ENCODE data around the gene INPP4A. TPM values are rescaled to one million over a fixed set of nuclear protein-coding genes. Genes with fewer than 3 reads are reported as not detected.

INPP4A gene
- polyA plus RNA-seq, 1 donor (not counting 4 experiments of a cell fraction or from before 2014, with no cell fraction given): 10.7 TPM

- Histone ChIP-seq H2AFZ (ENCODE audit: control insufficient read depth, low read length) (no peak overlapping the region), H3K36me3 (ENCODE audit: control insufficient read depth in 2 of 2, extremely low read depth in 1 of 2, insufficient read depth in 2 of 2, low read length in 2 of 2) (peaks cover 5 to 11% of the 10 kb centered on the region in 2 experiments), H3K4me1 (ENCODE audit: control insufficient read depth, extremely low read depth, insufficient read depth, low read length) (no peaks in the 10 kb centered on the region), H3K27ac (ENCODE audit: control insufficient read depth, insufficient read depth, low read length) (no peak overlapping the region), H3K4me2 (ENCODE audit: control insufficient read depth, extremely low read depth, insufficient read depth, low read depth, low read length) (no peak overlapping the region), H3K79me2 (ENCODE audit: control insufficient read depth, insufficient read depth, low read length) (no peaks in the 10 kb centered on the region), H4K20me1 (ENCODE audit: control insufficient read depth, extremely low read depth, insufficient read depth, low read length) (no peaks in the 10 kb centered on the region), H3K27me3 (ENCODE audit: control insufficient read depth, extremely low read depth, insufficient read depth, low read length) (no peaks in the 10 kb centered on the region), H3K9ac (ENCODE audit: control insufficient read depth, extremely low read depth, insufficient read depth, low read length) (no peak overlapping the region), H3K9me1 (ENCODE audit: control insufficient read depth, extremely low read depth, insufficient read depth, low read length) (no peaks in the 10 kb centered on the region), H3K9me3 (ENCODE audit: control insufficient read depth, low read depth, low read length) (no peaks in the 10 kb centered on the region), H3K4me3 (ENCODE audit: control insufficient read depth in 2 of 3, extremely low read depth in 1 of 3, insufficient read depth in 2 of 3, low read depth in 1 of 3, low read length in 3 of 3) (no peak overlapping the region)
- DNase-seq (ENCODE audit: low read depth, low spot score) (no peak), FAIRE-seq (no peak)
- TF ChIP-seq EZH2 (IDR thresholded peaks at IDR 0.05; ENCODE audit: low read length): no peak
- TF ChIP-seq CTCF (optimal IDR thresholded peaks at IDR 0.05 in 1 of 3, IDR thresholded peaks at IDR 0.05 in 1 of 3, conservative IDR thresholded peaks at IDR 0.05 in 1 of 3; ENCODE audit: extremely low read depth in 1 of 3, insufficient read depth in 2 of 3, low read length in 3 of 3): no peak
- dilution Hi-C loops (cut with MboI; ENCODE audit: extremely low pct_ligation_motif_present, low sequenced_read_pairs): no loop called here
Measured at GRCh38 chr2:98578231-98578630, 133.6 kb downstream of the INPP4A start.

GRCh38 chr2:98579926-98580325 lies 135.3 kb downstream of the INPP4A start:
- no peaks in the 10 kb centered on the region for H3K27me3 ChIP-seq (ENCODE audit: control insufficient read depth, extremely low read depth, insufficient read depth, low read length)
- DNase-seq (ENCODE audit: low read depth, low spot score): no peak
- TF ChIP-seq CTCF (optimal IDR thresholded peaks at IDR 0.05 in 1 of 3, IDR thresholded peaks at IDR 0.05 in 1 of 3, conservative IDR thresholded peaks at IDR 0.05 in 1 of 3; ENCODE audit: extremely low read depth in 1 of 3, insufficient read depth in 2 of 3, low read length in 3 of 3): no peak
- no peak for TF ChIP-seq EZH2 (IDR thresholded peaks at IDR 0.05; ENCODE audit: low read length)
- no peaks in the 10 kb centered on the region for H3K9me3 ChIP-seq (ENCODE audit: control insufficient read depth, low read depth, low read length)
- FAIRE-seq: no peak
- H3K4me3 ChIP-seq (ENCODE audit: control insufficient read depth in 2 of 3, extremely low read depth in 1 of 3, insufficient read depth in 2 of 3, low read depth in 1 of 3, low read length in 3 of 3): no peak overlapping the region
- peaks cover 8 to 13% of the 10 kb centered on the region in 2 experiments for H3K36me3 ChIP-seq (ENCODE audit: control insufficient read depth in 2 of 2, extremely low read depth in 1 of 2, insufficient read depth in 2 of 2, low read length in 2 of 2)
- no peak overlapping the region for H3K9ac ChIP-seq (ENCODE audit: control insufficient read depth, extremely low read depth, insufficient read depth, low read length)
- H3K27ac ChIP-seq (ENCODE audit: control insufficient read depth, insufficient read depth, low read length): no peak overlapping the region
- H3K79me2 ChIP-seq (ENCODE audit: control insufficient read depth, insufficient read depth, low read length): no peaks in the 10 kb centered on the region
- no peak overlapping the region for H3K4me2 ChIP-seq (ENCODE audit: control insufficient read depth, extremely low read depth, insufficient read depth, low read depth, low read length)
- H3K4me1 ChIP-seq (ENCODE audit: control insufficient read depth, extremely low read depth, insufficient read depth, low read length): no peaks in the 10 kb centered on the region
- H3K9me1 ChIP-seq (ENCODE audit: control insufficient read depth, extremely low read depth, insufficient read depth, low read length): no peaks in the 10 kb centered on the region
- no peak overlapping the region for H2AFZ ChIP-seq (ENCODE audit: control insufficient read depth, low read length)
- no peaks in the 10 kb centered on the region for H4K20me1 ChIP-seq (ENCODE audit: control insufficient read depth, extremely low read depth, insufficient read depth, low read length)
- dilution Hi-C loops (cut with MboI; ENCODE audit: extremely low pct_ligation_motif_present, low sequenced_read_pairs): no loop called here
